Spleen (tissue), 7 donors: ENCODE data around the gene RS1.

Source experiments
- CTCF ChIP-seq, 11 experiments: fragments of 200-600 bp in 7 of 11; fragments of 450-650 bp in 4 of 11; sonication (generic) in 4 of 11; IDR thresholded peaks in 8 of 11; conservative IDR thresholded peaks in 3 of 11; 1 replicate in 7 of 11; 2 replicates in 4 of 11; pipeline versions ENCODE4 v1.4.0 to v1.8.0; 2016 to 2021; ENCODE audit warnings: antibody characterized with exemption in 11 of 11, inconsistent platforms in 4 of 11, mild to moderate bottlenecking in 1 of 11
- POLR2A ChIP-seq, 3 donors: fragments of 450-650 bp; IDR thresholded peaks; one replicate each; pipeline ENCODE4 v1.5.1; 2017; ENCODE audit warnings: antibody characterized with exemption in 3 of 3, mild to moderate bottlenecking in 1 of 3
- donor health status: DM: no; HTN: no; CAD: no; lungs with moderate emphysema.
- donor health status: DM: no; HTN: no; CAD: no.
- donor health status: DM: no; HTN: no; CAD: no.

- TF ChIP-seq CTCF (IDR thresholded peaks at IDR 0.05 in 8 of 11, conservative IDR thresholded peaks at IDR 0.05 in 3 of 11) (no peak), POLR2A (IDR thresholded peaks at IDR 0.05) (no peak)
Measured at GRCh38 chrX:18709833-18710232, 37.9 kb upstream of the RS1 start.
